ENCODE data around the gene DCAF4.

The DCAF4 gene

DNA sequence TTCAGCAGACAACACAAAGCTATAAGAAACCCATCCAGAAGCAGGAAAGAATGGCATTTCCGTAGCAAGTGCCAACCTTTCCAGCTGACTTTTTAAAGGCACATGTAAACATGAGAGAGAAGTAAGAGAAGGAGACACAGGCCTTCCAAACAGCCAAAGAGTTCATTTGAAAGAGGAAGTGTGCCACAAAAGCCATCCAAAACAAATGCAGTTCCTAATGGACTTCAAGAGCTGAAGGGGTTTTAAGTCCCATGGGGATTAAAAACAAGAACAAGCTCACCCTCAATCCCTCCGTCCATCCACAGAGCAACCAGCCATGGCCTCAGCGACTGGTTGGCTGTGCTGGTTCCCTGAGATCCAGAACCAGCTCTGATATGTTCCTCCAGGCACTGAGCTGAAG, 27.8 kb upstream of the DCAF4 start:
- no peak for DNase-seq

DNA sequence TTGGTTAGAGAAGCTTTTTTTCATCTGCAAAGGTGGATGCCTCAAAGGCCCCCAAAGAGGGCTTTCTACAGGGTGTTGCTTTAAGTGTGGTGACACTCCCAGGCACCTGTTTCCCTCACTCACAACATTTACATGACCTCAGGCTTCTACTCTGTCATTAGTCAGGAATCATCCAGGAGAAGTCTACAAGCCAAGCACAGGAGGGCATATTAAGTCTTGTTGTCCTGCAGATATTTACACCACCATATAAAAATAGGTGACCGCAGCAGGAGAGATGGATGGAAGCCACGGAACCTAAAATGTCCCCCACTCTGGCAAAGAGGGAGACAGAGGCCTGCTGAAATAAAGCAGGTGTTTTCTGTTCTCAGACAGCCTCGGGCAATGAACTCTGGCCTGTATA, 24.9 kb upstream of the DCAF4 start:
- DNase-seq, result no peak

DNA sequence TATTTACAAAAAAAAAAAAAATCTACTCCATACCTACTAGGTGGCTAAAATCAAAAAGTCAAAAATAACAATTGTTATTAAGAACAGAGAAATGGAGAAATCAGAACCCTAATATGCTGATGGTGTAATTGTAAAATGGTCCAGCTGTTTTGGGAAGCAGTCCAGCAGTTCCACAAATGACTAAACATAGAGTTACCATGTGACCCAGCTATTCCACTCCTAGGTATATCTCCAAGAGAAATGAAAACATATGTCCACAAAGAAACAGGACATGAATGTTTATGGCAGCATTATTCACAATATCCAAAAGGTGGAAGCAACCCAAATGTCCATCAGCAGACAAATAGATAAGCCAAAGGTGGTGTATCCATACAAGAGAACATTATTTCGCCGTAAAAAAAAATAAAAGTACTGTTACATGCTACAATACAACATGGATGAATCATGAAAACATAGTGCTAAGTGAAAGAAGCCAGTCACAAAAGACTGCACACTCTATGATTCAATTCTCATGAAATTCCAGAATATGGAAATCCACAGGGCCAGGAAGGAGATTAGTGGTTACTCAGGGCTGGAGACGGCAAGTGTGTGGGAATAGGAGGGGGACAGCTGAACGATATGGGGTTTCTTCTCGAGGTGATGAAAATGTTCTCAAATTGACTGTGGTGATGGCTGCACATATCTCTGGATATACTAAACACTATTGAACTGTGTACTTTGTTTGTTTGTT, 23.3 kb upstream of the DCAF4 start:
- DNase-seq, result no peak

- no peak for DNase-seq
Observed at GRCh38 chr14:72903716-72904115, 22.5 kb upstream of the DCAF4 start.

- no peak for DNase-seq
Observed at GRCh38 chr14:72904218-72904617, 22.0 kb upstream of the DCAF4 start.

DNA sequence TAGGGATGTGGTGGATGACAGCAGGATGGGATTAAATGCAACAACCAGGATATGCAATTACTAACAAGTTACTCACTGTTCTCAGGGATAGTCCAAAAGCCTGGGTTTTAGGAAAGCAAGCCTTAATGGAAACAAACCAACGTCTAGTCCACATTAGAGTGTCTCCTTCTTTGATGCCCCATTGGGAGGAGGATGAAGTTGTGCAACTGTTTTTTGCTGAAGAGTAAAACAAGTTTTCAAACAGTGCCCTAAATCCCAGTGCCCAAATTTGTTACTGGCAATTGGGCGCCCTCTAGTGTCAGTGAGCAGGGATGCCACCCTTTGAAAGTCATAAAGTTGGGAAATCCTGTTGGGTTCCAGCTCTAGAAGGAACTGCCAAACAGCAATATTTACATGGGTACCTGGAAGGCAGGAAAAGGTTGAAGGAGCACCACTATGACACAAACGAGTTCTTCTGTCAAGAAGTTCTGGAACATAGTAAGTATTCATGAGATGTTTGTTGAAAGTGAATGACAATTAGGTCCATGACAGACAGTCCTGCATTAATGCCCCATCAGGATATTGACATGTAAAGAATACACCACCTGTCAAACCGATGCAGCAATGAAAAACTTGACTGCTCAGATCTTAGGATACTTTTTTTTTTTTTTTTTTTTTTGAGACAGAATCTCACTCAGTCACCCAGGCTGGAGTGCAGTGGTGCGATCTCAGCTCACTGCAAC, 21.3 kb upstream of the DCAF4 start:
- no peak for DNase-seq

- DNase-seq, result no peak
Observed at GRCh38 chr14:72906316-72906715, 19.9 kb upstream of the DCAF4 start.

- DNase-seq, result no peak
Observed at GRCh38 chr14:72906879-72907278, 19.4 kb upstream of the DCAF4 start.

- no peak for DNase-seq
Observed at GRCh38 chr14:72907886-72908285, 18.4 kb upstream of the DCAF4 start.

DNA sequence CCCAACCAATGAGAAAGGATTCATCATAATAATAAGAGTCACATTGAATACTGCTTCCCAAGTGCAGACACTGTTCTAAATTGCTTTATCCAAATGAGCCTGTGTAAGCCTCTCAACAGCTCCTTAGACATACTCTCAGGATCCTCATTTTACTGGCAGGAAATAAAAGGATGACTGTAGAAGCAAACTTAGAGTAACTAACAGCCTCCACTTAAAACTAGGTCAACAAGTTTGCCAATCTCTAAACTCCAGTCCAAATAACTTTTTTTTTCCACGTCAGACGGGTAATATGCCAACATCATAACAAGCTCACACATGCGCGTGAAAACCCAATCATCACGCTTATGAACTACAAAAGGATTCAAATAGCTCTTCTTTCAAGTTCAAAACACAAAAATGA, 17.1 kb upstream of the DCAF4 start:
- DNase-seq, result no peak

GRCh38 chr14:72913809-72914208, 12.5 kb upstream of the DCAF4 start:
- no peak for DNase-seq

DNA sequence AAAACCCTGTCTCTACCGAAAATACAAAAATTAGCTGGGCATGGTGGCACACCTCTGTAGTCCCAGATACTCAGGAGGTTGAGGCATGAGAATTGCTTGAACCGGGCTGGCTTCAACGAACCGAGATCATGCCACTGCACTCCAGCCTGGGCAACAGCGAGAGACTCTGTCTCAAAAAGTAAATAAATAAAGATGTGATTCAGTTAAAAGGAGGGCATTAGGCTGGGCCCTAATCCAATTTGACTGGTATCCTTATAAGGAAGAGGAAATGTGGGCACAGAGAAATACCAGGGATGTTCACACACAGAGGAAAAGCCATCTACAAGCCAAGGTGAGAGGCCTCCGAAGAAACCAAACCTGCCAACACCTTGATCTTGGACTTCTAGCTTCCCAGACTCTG, 10.1 kb upstream of the DCAF4 start:
- no peak for DNase-seq

- no peak for DNase-seq
Observed at GRCh38 chr14:72917094-72917802, 9.0 kb upstream of the DCAF4 start.

DNA sequence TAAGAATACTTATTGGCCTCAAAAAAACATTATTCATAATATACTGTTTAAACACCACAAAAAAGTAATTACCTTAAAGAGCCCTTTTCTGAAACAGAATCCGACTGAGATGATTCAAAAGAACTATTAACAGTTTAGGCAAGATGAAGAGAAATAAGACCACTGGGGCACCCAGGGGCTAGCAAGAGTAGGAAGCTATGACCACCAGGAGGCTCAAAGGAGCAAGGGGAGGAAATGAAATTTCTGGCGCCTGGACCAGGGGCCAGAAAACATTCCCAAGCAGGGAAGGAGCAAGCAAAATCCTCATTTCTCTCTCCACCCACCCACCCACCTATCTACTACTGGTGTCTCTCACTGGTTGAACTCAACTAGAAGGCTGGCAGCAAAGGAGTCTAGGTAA, 6.3 kb upstream of the DCAF4 start:
- no peak for DNase-seq

- DNase-seq, result no peak
Observed at GRCh38 chr14:72921396-72921795, 4.9 kb upstream of the DCAF4 start.

- DNase-seq, result no peak
Observed at GRCh38 chr14:72924337-72924736, 1.9 kb upstream of the DCAF4 start.

DNA sequence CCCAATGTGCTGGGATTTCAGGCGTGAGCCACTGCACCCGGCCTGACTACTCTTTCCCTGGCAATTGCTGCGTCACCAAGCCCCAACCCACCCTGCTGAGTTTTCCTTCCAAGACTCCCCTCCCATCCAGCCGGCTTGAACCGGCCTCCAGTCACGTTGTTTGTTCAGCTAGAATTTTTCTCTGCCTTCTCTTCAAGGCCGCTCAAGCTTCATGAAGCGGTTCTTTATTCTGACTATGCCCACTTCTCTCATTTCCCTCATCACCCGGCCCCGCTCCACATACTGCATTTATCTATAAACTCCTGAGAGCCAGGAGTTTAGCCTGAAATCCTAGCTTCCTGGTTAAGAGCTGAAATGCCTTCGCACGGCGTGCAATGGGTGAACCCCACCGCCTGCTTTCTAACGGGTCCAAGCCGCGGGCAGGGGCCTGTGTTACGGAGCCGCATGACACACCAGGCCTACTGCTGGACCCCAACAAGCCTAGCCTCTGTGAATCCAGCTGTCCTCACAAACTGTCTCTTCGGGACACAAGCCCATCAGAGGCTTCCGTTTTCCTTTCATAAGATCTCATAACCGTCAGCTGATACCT, 999 bp upstream of the DCAF4 start:
- DNase-seq, result no peak

DNA sequence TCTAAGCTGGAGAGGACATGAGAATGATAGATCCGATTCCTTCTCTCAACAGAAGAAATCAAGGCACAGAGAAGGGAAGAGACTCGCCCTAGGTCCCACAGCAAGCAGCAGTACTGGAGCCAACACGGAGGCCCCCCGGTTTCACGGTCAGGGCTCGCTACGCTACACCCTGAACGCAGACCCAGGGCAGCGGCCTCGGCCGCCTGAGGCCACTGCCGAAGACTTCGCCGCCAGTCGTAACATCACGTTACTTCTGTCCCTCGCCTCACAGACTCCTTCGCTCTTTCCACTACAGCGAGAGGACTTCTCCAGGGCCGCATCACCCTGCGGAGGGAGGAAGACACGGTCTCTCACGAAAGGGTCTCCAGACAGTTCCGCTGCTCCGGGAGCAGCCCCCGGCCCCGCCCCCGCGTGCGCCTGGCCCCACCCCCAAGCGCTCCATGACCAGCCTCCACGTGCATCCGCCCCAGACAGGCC, 411 bp upstream of the DCAF4 start:
- no peak for DNase-seq

DNA sequence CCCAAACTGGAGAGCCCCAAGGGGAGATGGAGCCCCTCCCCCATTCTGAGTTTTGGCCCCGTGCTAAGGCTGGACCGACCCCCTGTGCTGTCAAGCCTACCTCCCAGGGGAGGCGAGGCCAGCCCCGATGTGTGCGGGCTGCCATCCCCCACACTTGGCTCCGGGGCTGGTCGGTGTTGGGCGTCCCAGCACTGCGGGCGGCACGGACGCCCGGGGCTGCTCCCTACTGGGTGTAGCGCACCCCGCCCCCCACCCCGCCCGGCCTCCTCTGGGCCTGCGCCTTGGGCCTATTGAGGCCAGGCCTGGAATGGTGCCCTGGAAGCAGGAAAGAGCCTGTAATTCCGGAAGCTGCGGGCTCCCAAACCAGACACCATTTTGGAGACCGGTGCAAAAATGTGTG, 2.6 kb downstream of the DCAF4 start:
- DNase-seq, result no peak

- DNase-seq, result no peak
Observed at GRCh38 chr14:72929316-72930080, 3.2 kb downstream of the DCAF4 start.

DNA sequence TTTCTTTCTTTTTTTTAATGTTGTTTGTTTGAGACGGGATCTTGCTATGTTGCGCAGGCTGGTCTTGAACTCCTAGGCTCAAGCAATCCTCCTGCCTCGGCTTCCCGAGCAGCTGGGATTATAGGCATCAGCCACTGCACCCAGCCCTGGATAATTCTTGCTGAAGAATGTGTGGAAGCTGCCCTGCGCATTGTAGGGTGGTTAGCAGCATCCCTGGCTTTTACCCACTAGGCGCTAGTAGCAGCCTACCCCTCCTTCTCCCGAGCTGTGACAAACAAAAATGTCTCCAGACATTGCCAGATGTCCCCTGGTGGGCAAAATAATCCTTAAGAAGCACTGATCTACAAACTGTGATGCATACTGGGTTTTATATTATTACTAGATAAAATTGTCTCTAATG, 6.6 kb downstream of the DCAF4 start:
- no peak for DNase-seq

GRCh38 chr14:72939630-72940029, 13.4 kb downstream of the DCAF4 start:
- DNase-seq, result no peak

Data from GOT3 (cell line).